HCT116 (cell line): ENCODE data around the gene PDE8A. TPM values are rescaled to one million over a fixed set of nuclear protein-coding genes. Genes with fewer than 3 reads are reported as not detected.

ENCODE experiments used
- ATAC-seq: fragments of 200-7000 bp; cut with Tn5 transposase; 2 replicates; pipeline ENCODE4 v1.9.1; 2020; ENCODE audit warnings: mild to moderate bottlenecking, moderate library complexity
- BruUV-seq: library from RNA; stranded (reverse); fragments of 400-500 nt; replicated peaks from 2 replicates; lab custom pipeline; 2021; lab: Mats Ljungman, UMichigan
- CTCF ChIA-PET: fragments of 300-600 bp; sonication (Branson Sonifier 250); formaldehyde crosslinking; loops from one replicate; lab custom pipeline; 2021; ENCODE audit warnings: antibody characterized with exemption; lab: Charles Lee
- POLR2A ChIA-PET: fragments of 300-600, 350-600 bp; sonication (Branson Sonifier 250); formaldehyde crosslinking; loops from one replicate; lab custom pipeline; 2021; ENCODE audit warnings: antibody characterized with exemption; lab: Charles Lee
- RAD21 ChIA-PET, 2 experiments: fragments of 300-600 bp; sonication (Branson Sonifier 250); formaldehyde crosslinking; loops; one replicate each; lab custom pipeline; 2023; ENCODE audit warnings: low total read pairs in 2 of 2; ENCODE audit not compliant: uncharacterized antibody in 2 of 2, unreplicated experiment in 2 of 2, low non-redundant PET in 1 of 2; lab: Charles Lee
- DNase-seq: peaks from one replicate; pipeline ENCODE4 v3.0.0-alpha.2; 2010; ENCODE audit warnings: low read depth, low spot score
- H2AFZ ChIP-seq: fragments of 200-600 bp; shearing (Covaris generic), sonication (generic); 2 replicates; pipeline ENCODE4 v1.6.1; 2017; ENCODE audit warnings: low read depth, mixed run types, mixed read lengths, antibody characterized with exemption, low read length; ENCODE audit not compliant: poor library complexity, severe bottlenecking
- H3K27ac ChIP-seq: 2 replicates; pipeline ENCODE4 v1.5.1; 2012; ENCODE audit warnings: low read depth, low read length
- H3K27me3 ChIP-seq: fragments of 200-600 bp; sonication (generic); 2 replicates; pipeline ENCODE4 v1.6.1; 2016; ENCODE audit warnings: mixed run types, low read length, mixed read lengths; ENCODE audit not compliant: insufficient read depth
- H3K36me3 ChIP-seq, 2 experiments: fragments of 200-500 bp in 1 of 2; fragments of 200-600 bp in 1 of 2; sonication (Bioruptor generic) in 1 of 2; sonication (generic) in 1 of 2; 2 replicates each; pipeline versions ENCODE4 v1.5.1 to v1.6.1; 2014 to 2016; ENCODE audit warnings: low read length in 2 of 2, inconsistent platforms in 1 of 2, mixed read lengths in 1 of 2, mixed run types in 1 of 2; ENCODE audit not compliant: insufficient read depth in 2 of 2, control insufficient read depth in 1 of 2
- H3K4me1 ChIP-seq, 2 experiments: fragments of 200-600 bp in 1 of 2; sonication (generic) in 1 of 2; 2 replicates each; pipeline versions ENCODE4 v1.5.1 to v1.6.1; 2012 to 2017; ENCODE audit warnings: low read length in 2 of 2, inconsistent platforms in 1 of 2, mild to moderate bottlenecking in 1 of 2, mixed read lengths in 1 of 2, mixed run types in 1 of 2, moderate library complexity in 1 of 2; ENCODE audit not compliant: insufficient read depth in 2 of 2, control insufficient read depth in 1 of 2
- H3K4me2 ChIP-seq: fragments of 200-600 bp; sonication (generic); 2 replicates; pipeline ENCODE4 v1.6.1; 2017; ENCODE audit warnings: mixed run types, low read length, mixed read lengths
- H3K4me3 ChIP-seq, 2 experiments: fragments of 200-600 bp in 1 of 2; sonication (generic) in 1 of 2; replicated peaks in 1 of 2; 2 replicates each; pipeline ENCODE4 v1.5.1; 2011 to 2016; ENCODE audit warnings: low read length in 2 of 2, control low read depth in 1 of 2, low read depth in 1 of 2, mild to moderate bottlenecking in 1 of 2, mixed read lengths in 1 of 2, mixed run types in 1 of 2
- H3K79me2 ChIP-seq: fragments of 200-600 bp; sonication (generic); 2 replicates; pipeline ENCODE4 v1.6.1; 2017; ENCODE audit warnings: mild to moderate bottlenecking, mixed run types, low read length, moderate library complexity, mixed read lengths; ENCODE audit not compliant: insufficient read depth
- H3K9ac ChIP-seq: fragments of 200-600 bp; sonication (generic); 2 replicates; pipeline ENCODE4 v1.6.1; 2016; ENCODE audit warnings: low read length, mixed read lengths
- H3K9me2 ChIP-seq: fragments of 200-600 bp; sonication (generic), shearing (Covaris generic); 2 replicates; pipeline ENCODE4 v1.6.1; 2017; ENCODE audit warnings: mixed run types, mild to moderate bottlenecking, moderate library complexity; ENCODE audit not compliant: insufficient read depth
- H3K9me3 ChIP-seq, 2 experiments: fragments of 200-500 bp in 1 of 2; fragments of 200-600 bp in 1 of 2; sonication (Bioruptor generic) in 1 of 2; sonication (generic) in 1 of 2; 2 replicates each; pipeline ENCODE4 v1.6.1; 2014 to 2017; ENCODE audit warnings: low read length in 2 of 2, mixed read lengths in 2 of 2, inconsistent platforms in 1 of 2, low read depth in 1 of 2, mild to moderate bottlenecking in 1 of 2, mixed run types in 1 of 2, moderate library complexity in 1 of 2; ENCODE audit not compliant: control insufficient read depth in 1 of 2, insufficient read depth in 1 of 2
- H4K20me1 ChIP-seq: fragments of 200-600 bp; sonication (generic), shearing (Covaris generic); 2 replicates; pipeline ENCODE4 v1.6.1; 2017; ENCODE audit warnings: mixed run types, mild to moderate bottlenecking, moderate library complexity; ENCODE audit not compliant: insufficient read depth
- EGR1 ChIP-seq: IDR thresholded peaks from 2 replicates; pipeline ENCODE4 v1.6.1; 2012; ENCODE audit warnings: low read depth
- ELF1 ChIP-seq: IDR thresholded peaks from 2 replicates; pipeline ENCODE4 v1.6.1; 2012; ENCODE audit warnings: low read depth, borderline replicate concordance
- EZH2 ChIP-seq: fragments of 200-600 bp; sonication (generic); IDR thresholded peaks from 2 replicates; pipeline ENCODE4 v1.6.1; 2017; ENCODE audit warnings: antibody characterized with exemption, mixed run types
- EZH2phosphoT487 ChIP-seq: fragments of 200-600 bp; IDR thresholded peaks from 2 replicates; pipeline ENCODE4 v1.6.1; 2018; ENCODE audit warnings: antibody characterized with exemption, borderline replicate concordance
- FOSL1 ChIP-seq: IDR thresholded peaks from 2 replicates; pipeline ENCODE4 v1.6.1; 2012; ENCODE audit warnings: low read depth
- JUND ChIP-seq: IDR thresholded peaks from 2 replicates; pipeline ENCODE4 v1.6.1; 2012
- POLR2A ChIP-seq: IDR thresholded peaks from 2 replicates; pipeline ENCODE4 v1.7.0; 2011; ENCODE audit warnings: borderline replicate concordance; ENCODE audit not compliant: insufficient read depth, insufficient read length; ENCODE audit errors: extremely low read depth
- POLR2AphosphoS5 ChIP-seq: IDR thresholded peaks from 2 replicates; pipeline ENCODE4 v1.6.1; 2011; ENCODE audit warnings: mild to moderate bottlenecking, low read depth, low read length, moderate library complexity
- SIN3A ChIP-seq: IDR thresholded peaks from 2 replicates; pipeline ENCODE4 v1.6.1; 2012; ENCODE audit warnings: low read depth
- SP1 ChIP-seq: IDR thresholded peaks from 2 replicates; pipeline ENCODE4 v1.6.1; 2012; ENCODE audit warnings: low read depth
- SRF ChIP-seq: IDR thresholded peaks from 2 replicates; pipeline ENCODE4 v1.6.1; 2012; ENCODE audit warnings: low read depth
- TCF7L2 ChIP-seq: IDR thresholded peaks from 2 replicates; pipeline ENCODE4 v1.7.0; 2011; ENCODE audit warnings: borderline replicate concordance, inconsistent platforms; ENCODE audit not compliant: insufficient read depth, insufficient read length; ENCODE audit errors: extremely low read depth
- YY1 ChIP-seq: IDR thresholded peaks from 2 replicates; pipeline ENCODE4 v1.6.1; 2011; ENCODE audit warnings: low read length, low read depth, moderate library complexity, mild to moderate bottlenecking; ENCODE audit not compliant: insufficient replicate concordance; ENCODE audit errors: extremely low read depth
- ZNF274 ChIP-seq: fragments of 200-500 bp; sonication (Bioruptor generic); IDR thresholded peaks from 2 replicates; pipeline ENCODE4 v1.6.1; 2014; ENCODE audit warnings: mild to moderate bottlenecking, low read depth, low read length, inconsistent platforms
- intact Hi-C: fragments of 100-400 bp; cut with micrococcal nuclease; formaldehyde crosslinking; loops from 2 replicates; pipeline ENCODE4 v1.10.0; 2022
- total RNA-seq: library from RNA; stranded (reverse); gene quantifications from one replicate; pipeline ENCODE4 v1.2.1, GENCODE V29; 2021; ENCODE audit not compliant: unreplicated experiment
- TF ChIP-seq, protein P1 (sequence below): IDR thresholded peaks from 2 replicates; pipeline ENCODE4 v1.6.1; 2011; ENCODE audit warnings: mild to moderate bottlenecking, low read length, moderate library complexity; ENCODE audit not compliant: insufficient replicate concordance; ENCODE audit errors: extremely low read depth

Gene PDE8A
- total RNA-seq, 1 experiment from 2014 or later, result 37.8 TPM

DNA sequence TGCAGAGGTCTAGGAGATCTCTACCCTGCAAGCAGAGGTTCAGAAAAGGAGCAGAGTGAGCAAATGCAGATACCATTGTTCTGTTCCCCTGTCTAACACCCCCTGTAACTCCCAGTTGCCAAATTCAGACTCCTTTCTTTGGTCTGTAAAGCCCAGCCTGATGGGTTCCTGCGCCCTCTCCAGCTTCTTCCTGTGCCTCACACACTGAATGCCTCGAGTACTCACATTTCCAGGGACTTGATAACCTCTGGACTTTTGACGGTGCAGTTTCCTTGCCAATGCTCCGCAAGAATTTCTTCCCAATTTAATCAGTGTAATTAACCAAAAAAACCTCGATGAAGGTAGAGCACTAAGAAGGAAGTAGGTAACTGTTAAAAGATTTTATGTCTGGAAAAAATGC lies 19.3 kb downstream of the PDE8A start:
- Histone ChIP-seq H3K9me3 (no peaks in the 10 kb centered on the region), H3K4me3 (no peak overlapping the region), H4K20me1 (no peaks in the 10 kb centered on the region), H3K4me2 (no peak overlapping the region), H3K36me3 (no peaks in the 10 kb centered on the region), H3K4me1 (no peaks in the 10 kb centered on the region), H3K9ac (no peak overlapping the region), H3K9me2 (no peaks in the 10 kb centered on the region), H3K79me2 (peaks cover 80% of the 10 kb centered on the region), H3K27me3 (no peaks in the 10 kb centered on the region), H2AFZ (no peak overlapping the region), H3K27ac (no peak overlapping the region)
- no peak for TF ChIP-seq TCF7L2
- no peak for TF ChIP-seq YY1
- no peak for TF ChIP-seq EZH2phosphoT487
- TF ChIP-seq ELF1, result no peak
- no peak for TF ChIP-seq POLR2A
- TF ChIP-seq FOSL1, result no peak
- TF ChIP-seq EGR1, result no peak
- TF ChIP-seq POLR2AphosphoS5, result no peak
- TF ChIP-seq, protein P1, sequence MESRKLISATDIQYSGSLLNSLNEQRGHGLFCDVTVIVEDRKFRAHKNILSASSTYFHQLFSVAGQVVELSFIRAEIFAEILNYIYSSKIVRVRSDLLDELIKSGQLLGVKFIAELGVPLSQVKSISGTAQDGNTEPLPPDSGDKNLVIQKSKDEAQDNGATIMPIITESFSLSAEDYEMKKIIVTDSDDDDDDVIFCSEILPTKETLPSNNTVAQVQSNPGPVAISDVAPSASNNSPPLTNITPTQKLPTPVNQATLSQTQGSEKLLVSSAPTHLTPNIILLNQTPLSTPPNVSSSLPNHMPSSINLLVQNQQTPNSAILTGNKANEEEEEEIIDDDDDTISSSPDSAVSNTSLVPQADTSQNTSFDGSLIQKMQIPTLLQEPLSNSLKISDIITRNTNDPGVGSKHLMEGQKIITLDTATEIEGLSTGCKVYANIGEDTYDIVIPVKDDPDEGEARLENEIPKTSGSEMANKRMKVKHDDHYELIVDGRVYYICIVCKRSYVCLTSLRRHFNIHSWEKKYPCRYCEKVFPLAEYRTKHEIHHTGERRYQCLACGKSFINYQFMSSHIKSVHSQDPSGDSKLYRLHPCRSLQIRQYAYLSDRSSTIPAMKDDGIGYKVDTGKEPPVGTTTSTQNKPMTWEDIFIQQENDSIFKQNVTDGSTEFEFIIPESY, result no peak
- TF ChIP-seq JUND, result no peak
- TF ChIP-seq SRF, result no peak
- TF ChIP-seq ZNF274, result no peak
- TF ChIP-seq EZH2, result no peak
- TF ChIP-seq SIN3A, result no peak
- TF ChIP-seq SP1, result no peak
- no peak for ATAC-seq
- intact Hi-C loops, result no loop called here
- POLR2A ChIA-PET, result interaction anchor here (0.8 kb wide), 1 partner anchor 22 kb away, joined by 3 read pairs; no protein-coding TSS in a partner anchor
- BruUV-seq, result no TSS peak
- no peak for DNase-seq
- RAD21 ChIA-PET, result no interaction called here
- CTCF ChIA-PET, result no interaction called here
